HCT116 (cell line): ENCODE data around the gene SAG. TPM values are rescaled to one million over a fixed set of nuclear protein-coding genes. Genes with fewer than 3 reads are reported as not detected.

Experiments
- ATAC-seq: fragments of 200-7000 bp; cut with Tn5 transposase; 2 replicates; pipeline ENCODE4 v1.9.1; 2020; ENCODE audit warnings: mild to moderate bottlenecking, moderate library complexity
- BruUV-seq: library from RNA; stranded (reverse); fragments of 400-500 nt; replicated peaks from 2 replicates; lab custom pipeline; 2021; lab: Mats Ljungman, UMichigan
- CTCF ChIA-PET: fragments of 300-600 bp; sonication (Branson Sonifier 250); formaldehyde crosslinking; loops from one replicate; lab custom pipeline; 2021; ENCODE audit warnings: antibody characterized with exemption; lab: Charles Lee
- POLR2A ChIA-PET: fragments of 300-600, 350-600 bp; sonication (Branson Sonifier 250); formaldehyde crosslinking; loops from one replicate; lab custom pipeline; 2021; ENCODE audit warnings: antibody characterized with exemption; lab: Charles Lee
- RAD21 ChIA-PET, 2 experiments: fragments of 300-600 bp; sonication (Branson Sonifier 250); formaldehyde crosslinking; loops; one replicate each; lab custom pipeline; 2023; ENCODE audit warnings: low total read pairs in 2 of 2; ENCODE audit not compliant: uncharacterized antibody in 2 of 2, unreplicated experiment in 2 of 2, low non-redundant PET in 1 of 2; lab: Charles Lee
- DNase-seq: peaks from one replicate; pipeline ENCODE4 v3.0.0-alpha.2; 2010; ENCODE audit warnings: low read depth, low spot score
- H2AFZ ChIP-seq: fragments of 200-600 bp; shearing (Covaris generic), sonication (generic); 2 replicates; pipeline ENCODE4 v1.6.1; 2017; ENCODE audit warnings: low read depth, mixed run types, mixed read lengths, antibody characterized with exemption, low read length; ENCODE audit not compliant: poor library complexity, severe bottlenecking
- H3K27ac ChIP-seq: 2 replicates; pipeline ENCODE4 v1.5.1; 2012; ENCODE audit warnings: low read depth, low read length
- H3K27me3 ChIP-seq: fragments of 200-600 bp; sonication (generic); 2 replicates; pipeline ENCODE4 v1.6.1; 2016; ENCODE audit warnings: mixed run types, low read length, mixed read lengths; ENCODE audit not compliant: insufficient read depth
- H3K36me3 ChIP-seq, 2 experiments: fragments of 200-500 bp in 1 of 2; fragments of 200-600 bp in 1 of 2; sonication (Bioruptor generic) in 1 of 2; sonication (generic) in 1 of 2; 2 replicates each; pipeline versions ENCODE4 v1.5.1 to v1.6.1; 2014 to 2016; ENCODE audit warnings: low read length in 2 of 2, inconsistent platforms in 1 of 2, mixed read lengths in 1 of 2, mixed run types in 1 of 2; ENCODE audit not compliant: insufficient read depth in 2 of 2, control insufficient read depth in 1 of 2
- H3K4me1 ChIP-seq, 2 experiments: fragments of 200-600 bp in 1 of 2; sonication (generic) in 1 of 2; 2 replicates each; pipeline versions ENCODE4 v1.5.1 to v1.6.1; 2012 to 2017; ENCODE audit warnings: low read length in 2 of 2, inconsistent platforms in 1 of 2, mild to moderate bottlenecking in 1 of 2, mixed read lengths in 1 of 2, mixed run types in 1 of 2, moderate library complexity in 1 of 2; ENCODE audit not compliant: insufficient read depth in 2 of 2, control insufficient read depth in 1 of 2
- H3K4me2 ChIP-seq: fragments of 200-600 bp; sonication (generic); 2 replicates; pipeline ENCODE4 v1.6.1; 2017; ENCODE audit warnings: mixed run types, low read length, mixed read lengths
- H3K4me3 ChIP-seq, 2 experiments: fragments of 200-600 bp in 1 of 2; sonication (generic) in 1 of 2; replicated peaks in 1 of 2; 2 replicates each; pipeline ENCODE4 v1.5.1; 2011 to 2016; ENCODE audit warnings: low read length in 2 of 2, control low read depth in 1 of 2, low read depth in 1 of 2, mild to moderate bottlenecking in 1 of 2, mixed read lengths in 1 of 2, mixed run types in 1 of 2
- H3K79me2 ChIP-seq: fragments of 200-600 bp; sonication (generic); 2 replicates; pipeline ENCODE4 v1.6.1; 2017; ENCODE audit warnings: mild to moderate bottlenecking, mixed run types, low read length, moderate library complexity, mixed read lengths; ENCODE audit not compliant: insufficient read depth
- H3K9ac ChIP-seq: fragments of 200-600 bp; sonication (generic); 2 replicates; pipeline ENCODE4 v1.6.1; 2016; ENCODE audit warnings: low read length, mixed read lengths
- H3K9me2 ChIP-seq: fragments of 200-600 bp; sonication (generic), shearing (Covaris generic); 2 replicates; pipeline ENCODE4 v1.6.1; 2017; ENCODE audit warnings: mixed run types, mild to moderate bottlenecking, moderate library complexity; ENCODE audit not compliant: insufficient read depth
- H3K9me3 ChIP-seq, 2 experiments: fragments of 200-500 bp in 1 of 2; fragments of 200-600 bp in 1 of 2; sonication (Bioruptor generic) in 1 of 2; sonication (generic) in 1 of 2; 2 replicates each; pipeline ENCODE4 v1.6.1; 2014 to 2017; ENCODE audit warnings: low read length in 2 of 2, mixed read lengths in 2 of 2, inconsistent platforms in 1 of 2, low read depth in 1 of 2, mild to moderate bottlenecking in 1 of 2, mixed run types in 1 of 2, moderate library complexity in 1 of 2; ENCODE audit not compliant: control insufficient read depth in 1 of 2, insufficient read depth in 1 of 2
- H4K20me1 ChIP-seq: fragments of 200-600 bp; sonication (generic), shearing (Covaris generic); 2 replicates; pipeline ENCODE4 v1.6.1; 2017; ENCODE audit warnings: mixed run types, mild to moderate bottlenecking, moderate library complexity; ENCODE audit not compliant: insufficient read depth
- CBX3 ChIP-seq: IDR thresholded peaks from 2 replicates; pipeline ENCODE4 v1.6.1; 2012; ENCODE audit warnings: low read depth
- EZH2phosphoT487 ChIP-seq: fragments of 200-600 bp; IDR thresholded peaks from 2 replicates; pipeline ENCODE4 v1.6.1; 2018; ENCODE audit warnings: antibody characterized with exemption, borderline replicate concordance
- FOSL1 ChIP-seq: IDR thresholded peaks from 2 replicates; pipeline ENCODE4 v1.6.1; 2012; ENCODE audit warnings: low read depth
- JUND ChIP-seq: IDR thresholded peaks from 2 replicates; pipeline ENCODE4 v1.6.1; 2012
- POLR2AphosphoS5 ChIP-seq: IDR thresholded peaks from 2 replicates; pipeline ENCODE4 v1.6.1; 2011; ENCODE audit warnings: mild to moderate bottlenecking, low read depth, low read length, moderate library complexity
- SP1 ChIP-seq: IDR thresholded peaks from 2 replicates; pipeline ENCODE4 v1.6.1; 2012; ENCODE audit warnings: low read depth
- SRF ChIP-seq: IDR thresholded peaks from 2 replicates; pipeline ENCODE4 v1.6.1; 2012; ENCODE audit warnings: low read depth
- TCF7L2 ChIP-seq: IDR thresholded peaks from 2 replicates; pipeline ENCODE4 v1.7.0; 2011; ENCODE audit warnings: borderline replicate concordance, inconsistent platforms; ENCODE audit not compliant: insufficient read depth, insufficient read length; ENCODE audit errors: extremely low read depth
- ZFX ChIP-seq: fragments of 450-650 bp; IDR thresholded peaks from 2 replicates; pipeline ENCODE4 v1.6.1; 2017
- intact Hi-C: fragments of 100-400 bp; cut with micrococcal nuclease; formaldehyde crosslinking; loops from 2 replicates; pipeline ENCODE4 v1.10.0; 2022
- total RNA-seq: library from RNA; stranded (reverse); gene quantifications from one replicate; pipeline ENCODE4 v1.2.1, GENCODE V29; 2021; ENCODE audit not compliant: unreplicated experiment
- TF ChIP-seq, protein P1 (sequence below): IDR thresholded peaks from 2 replicates; pipeline ENCODE4 v1.6.1; 2012; ENCODE audit warnings: low read depth
- TF ChIP-seq, protein P2 (sequence below): IDR thresholded peaks from 2 replicates; pipeline ENCODE4 v1.6.1; 2012

The SAG gene
- total RNA-seq, 1 experiment from 2014 or later = not detected

DNA sequence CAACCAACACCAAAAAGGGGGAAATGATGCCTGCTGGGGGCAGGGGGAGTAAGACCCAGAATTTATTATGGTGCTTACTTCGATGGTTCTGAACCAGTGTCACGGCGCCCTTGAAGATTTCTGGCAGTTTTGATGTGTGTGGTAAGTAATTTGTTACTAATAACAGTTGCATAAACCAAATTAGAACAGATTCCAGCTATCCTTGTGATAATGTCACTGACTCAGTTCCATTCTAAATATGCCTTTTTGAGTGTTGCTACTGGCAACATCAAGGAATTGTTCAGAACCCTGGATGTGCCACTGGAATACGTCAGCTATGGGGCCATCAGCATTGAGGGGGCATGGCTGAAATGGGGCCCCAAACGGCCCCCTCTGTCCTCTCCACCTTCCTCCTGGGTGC is 11.6 kb downstream of the SAG start (continued):
- TF ChIP-seq, protein P1, sequence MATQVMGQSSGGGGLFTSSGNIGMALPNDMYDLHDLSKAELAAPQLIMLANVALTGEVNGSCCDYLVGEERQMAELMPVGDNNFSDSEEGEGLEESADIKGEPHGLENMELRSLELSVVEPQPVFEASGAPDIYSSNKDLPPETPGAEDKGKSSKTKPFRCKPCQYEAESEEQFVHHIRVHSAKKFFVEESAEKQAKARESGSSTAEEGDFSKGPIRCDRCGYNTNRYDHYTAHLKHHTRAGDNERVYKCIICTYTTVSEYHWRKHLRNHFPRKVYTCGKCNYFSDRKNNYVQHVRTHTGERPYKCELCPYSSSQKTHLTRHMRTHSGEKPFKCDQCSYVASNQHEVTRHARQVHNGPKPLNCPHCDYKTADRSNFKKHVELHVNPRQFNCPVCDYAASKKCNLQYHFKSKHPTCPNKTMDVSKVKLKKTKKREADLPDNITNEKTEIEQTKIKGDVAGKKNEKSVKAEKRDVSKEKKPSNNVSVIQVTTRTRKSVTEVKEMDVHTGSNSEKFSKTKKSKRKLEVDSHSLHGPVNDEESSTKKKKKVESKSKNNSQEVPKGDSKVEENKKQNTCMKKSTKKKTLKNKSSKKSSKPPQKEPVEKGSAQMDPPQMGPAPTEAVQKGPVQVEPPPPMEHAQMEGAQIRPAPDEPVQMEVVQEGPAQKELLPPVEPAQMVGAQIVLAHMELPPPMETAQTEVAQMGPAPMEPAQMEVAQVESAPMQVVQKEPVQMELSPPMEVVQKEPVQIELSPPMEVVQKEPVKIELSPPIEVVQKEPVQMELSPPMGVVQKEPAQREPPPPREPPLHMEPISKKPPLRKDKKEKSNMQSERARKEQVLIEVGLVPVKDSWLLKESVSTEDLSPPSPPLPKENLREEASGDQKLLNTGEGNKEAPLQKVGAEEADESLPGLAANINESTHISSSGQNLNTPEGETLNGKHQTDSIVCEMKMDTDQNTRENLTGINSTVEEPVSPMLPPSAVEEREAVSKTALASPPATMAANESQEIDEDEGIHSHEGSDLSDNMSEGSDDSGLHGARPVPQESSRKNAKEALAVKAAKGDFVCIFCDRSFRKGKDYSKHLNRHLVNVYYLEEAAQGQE = no peak
- no peak for TF ChIP-seq SP1
- TF ChIP-seq CBX3 = no peak
- no peak for TF ChIP-seq SRF
- no peak for TF ChIP-seq JUND
- no peak for TF ChIP-seq ZFX
- TF ChIP-seq, all 23 proteins: peak for 0

DNA sequence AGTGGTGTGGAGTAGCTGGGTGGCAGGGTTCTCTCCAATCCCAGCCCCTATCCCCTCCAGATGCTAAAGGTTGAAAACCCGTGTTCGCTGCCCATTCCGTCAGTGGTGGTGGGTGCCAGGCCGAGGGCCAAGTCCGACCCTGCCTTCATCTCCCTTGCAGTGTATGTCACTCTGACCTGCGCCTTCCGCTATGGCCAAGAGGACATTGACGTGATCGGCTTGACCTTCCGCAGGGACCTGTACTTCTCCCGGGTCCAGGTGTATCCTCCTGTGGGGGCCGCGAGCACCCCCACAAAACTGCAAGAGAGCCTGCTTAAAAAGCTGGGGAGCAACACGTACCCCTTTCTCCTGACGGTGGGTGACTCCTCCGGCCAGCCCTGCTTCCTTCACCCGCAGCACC is 12.9 kb downstream of the SAG start:
- Histone ChIP-seq H3K36me3 (no peaks in the 10 kb centered on the region), H3K27me3 (no peaks in the 10 kb centered on the region), H3K9me3 (no peaks in the 10 kb centered on the region), H2AFZ (no peak overlapping the region), H4K20me1 (no peaks in the 10 kb centered on the region), H3K4me2 (no peak overlapping the region), H3K4me3 (no peak overlapping the region), H3K27ac (no peak overlapping the region), H3K4me1 (no peaks in the 10 kb centered on the region), H3K9ac (no peak overlapping the region), H3K9me2 (no peaks in the 10 kb centered on the region), H3K79me2 (no peaks in the 10 kb centered on the region)
- ChIA-PET RAD21 (no interaction called here), POLR2A (no interaction called here), CTCF (no interaction called here)
- intact Hi-C loops = no loop called here
- BruUV-seq = no TSS peak
- DNase-seq (no peak), ATAC-seq (no peak)
- TF ChIP-seq CBX3 (no peak), EZH2phosphoT487 (no peak), POLR2AphosphoS5 (no peak), TCF7L2 (no peak), JUND (no peak), FOSL1 (no peak)
- TF ChIP-seq, protein P1 = no peak
- TF ChIP-seq, protein P2, sequence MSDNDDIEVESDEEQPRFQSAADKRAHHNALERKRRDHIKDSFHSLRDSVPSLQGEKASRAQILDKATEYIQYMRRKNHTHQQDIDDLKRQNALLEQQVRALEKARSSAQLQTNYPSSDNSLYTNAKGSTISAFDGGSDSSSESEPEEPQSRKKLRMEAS = no peak
